GM12864 (cell line): ENCODE measurements around the gene PALM.

Source experiments
- DNase-seq: peaks from one replicate; pipeline ENCODE4 v3.0.0-alpha.2; 2011; ENCODE audit warnings: low read depth
- H3K4me3 ChIP-seq: 2 replicates; pipeline ENCODE4 v1.5.1; 2011; ENCODE audit warnings: mild to moderate bottlenecking, low read depth, low read length, control low read depth
- TF ChIP-seq, protein P1 (sequence below): IDR thresholded peaks from 2 replicates; pipeline ENCODE4 v1.5.1; 2011; ENCODE audit warnings: low read depth, mild to moderate bottlenecking, moderate library complexity, low read length, control low read depth, inconsistent platforms; ENCODE audit errors: missing control alignments

PALM gene

DNA sequence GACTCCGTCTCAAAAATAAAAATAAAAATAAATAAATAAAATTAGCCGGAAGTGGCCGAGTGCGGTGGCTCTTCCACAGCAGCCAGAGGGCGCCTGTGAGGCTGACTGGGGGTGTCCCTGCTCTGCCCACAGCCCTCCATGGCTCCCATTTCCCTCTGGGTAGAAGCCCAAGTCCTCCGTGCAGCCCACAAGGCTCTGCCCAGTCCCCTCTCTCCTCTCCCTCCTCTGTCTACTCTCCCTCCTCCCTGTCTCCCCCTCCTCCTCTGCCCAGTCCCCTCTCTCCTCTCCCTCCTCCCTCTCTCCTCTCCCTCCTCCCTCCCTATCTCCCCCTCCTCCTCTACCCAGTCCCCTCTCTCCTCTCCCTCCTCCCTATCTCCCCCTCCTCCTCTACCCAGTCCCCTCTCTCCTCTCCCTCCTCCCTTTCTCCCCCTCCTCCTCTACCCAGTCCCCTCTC, 62.6 kb downstream of the PALM start:
- DNase-seq: no peak
- TF ChIP-seq, protein P1, sequence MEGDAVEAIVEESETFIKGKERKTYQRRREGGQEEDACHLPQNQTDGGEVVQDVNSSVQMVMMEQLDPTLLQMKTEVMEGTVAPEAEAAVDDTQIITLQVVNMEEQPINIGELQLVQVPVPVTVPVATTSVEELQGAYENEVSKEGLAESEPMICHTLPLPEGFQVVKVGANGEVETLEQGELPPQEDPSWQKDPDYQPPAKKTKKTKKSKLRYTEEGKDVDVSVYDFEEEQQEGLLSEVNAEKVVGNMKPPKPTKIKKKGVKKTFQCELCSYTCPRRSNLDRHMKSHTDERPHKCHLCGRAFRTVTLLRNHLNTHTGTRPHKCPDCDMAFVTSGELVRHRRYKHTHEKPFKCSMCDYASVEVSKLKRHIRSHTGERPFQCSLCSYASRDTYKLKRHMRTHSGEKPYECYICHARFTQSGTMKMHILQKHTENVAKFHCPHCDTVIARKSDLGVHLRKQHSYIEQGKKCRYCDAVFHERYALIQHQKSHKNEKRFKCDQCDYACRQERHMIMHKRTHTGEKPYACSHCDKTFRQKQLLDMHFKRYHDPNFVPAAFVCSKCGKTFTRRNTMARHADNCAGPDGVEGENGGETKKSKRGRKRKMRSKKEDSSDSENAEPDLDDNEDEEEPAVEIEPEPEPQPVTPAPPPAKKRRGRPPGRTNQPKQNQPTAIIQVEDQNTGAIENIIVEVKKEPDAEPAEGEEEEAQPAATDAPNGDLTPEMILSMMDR: peak; percentile 65

DNA sequence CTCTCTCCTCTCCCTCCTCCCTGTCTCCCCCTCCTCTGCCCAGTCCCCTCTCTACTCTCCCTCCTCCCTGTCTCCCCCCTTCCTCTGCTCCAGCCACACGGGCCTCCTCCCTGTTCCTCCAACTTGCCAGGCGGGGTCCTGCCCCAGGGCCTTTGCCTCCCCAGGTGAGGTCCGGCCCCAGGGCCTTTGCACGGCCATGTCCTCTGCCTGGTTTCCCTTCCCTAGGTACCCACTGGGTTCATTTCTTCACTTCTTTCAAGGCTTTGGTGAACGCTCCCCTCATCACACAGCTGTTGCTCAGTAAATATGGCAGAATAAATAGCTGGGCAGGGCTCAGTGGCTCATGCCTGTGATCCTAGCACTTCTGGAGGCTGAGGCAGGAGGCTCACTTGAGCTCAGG, 63.3 kb downstream of the PALM start:
- TF ChIP-seq, protein P1: no peak
- H3K4me3 ChIP-seq: no peak overlapping the region
- no peak for DNase-seq

More for the DNA sequence above, 62.6 kb downstream of the PALM start:
- no peak overlapping the region for H3K4me3 ChIP-seq

DNA sequence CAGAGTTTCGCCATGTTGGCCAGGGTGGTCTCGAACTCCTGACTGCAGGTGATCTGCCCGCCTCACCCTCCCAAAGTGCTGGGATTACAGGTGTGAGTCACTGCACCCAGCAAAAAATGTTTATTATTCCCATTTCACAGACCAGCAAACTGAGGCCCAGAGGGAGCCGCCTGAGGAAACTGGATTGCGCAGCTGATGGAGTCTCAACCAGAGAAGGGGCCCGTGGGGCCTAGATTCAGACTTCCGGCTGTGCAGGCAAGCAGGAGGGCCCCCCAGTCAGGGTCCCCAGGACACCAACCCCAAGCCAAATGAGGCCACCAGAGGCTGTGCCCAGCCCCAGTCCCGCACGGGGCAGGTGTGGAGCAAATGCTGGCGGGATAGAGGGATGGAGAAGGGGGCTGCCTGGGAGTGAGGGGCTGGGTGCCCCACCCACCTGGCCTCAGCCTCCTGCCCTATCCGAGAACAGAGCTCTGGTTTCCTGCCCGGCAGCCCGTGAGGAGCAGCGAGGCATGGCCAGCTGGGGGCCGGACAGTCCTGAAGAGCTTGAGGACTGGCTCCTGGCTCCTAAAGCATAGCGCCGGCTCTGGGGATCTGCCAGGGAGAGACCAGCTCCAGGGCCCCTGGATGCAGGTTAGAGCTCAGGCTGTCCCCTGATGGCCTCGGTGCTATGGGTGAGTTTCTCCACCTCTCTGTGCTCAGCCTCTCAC, 64.1 kb downstream of the PALM start:
- TF ChIP-seq, protein P1: no peak
- DNase-seq: no peak
- H3K4me3 ChIP-seq: no peak overlapping the region

DNA sequence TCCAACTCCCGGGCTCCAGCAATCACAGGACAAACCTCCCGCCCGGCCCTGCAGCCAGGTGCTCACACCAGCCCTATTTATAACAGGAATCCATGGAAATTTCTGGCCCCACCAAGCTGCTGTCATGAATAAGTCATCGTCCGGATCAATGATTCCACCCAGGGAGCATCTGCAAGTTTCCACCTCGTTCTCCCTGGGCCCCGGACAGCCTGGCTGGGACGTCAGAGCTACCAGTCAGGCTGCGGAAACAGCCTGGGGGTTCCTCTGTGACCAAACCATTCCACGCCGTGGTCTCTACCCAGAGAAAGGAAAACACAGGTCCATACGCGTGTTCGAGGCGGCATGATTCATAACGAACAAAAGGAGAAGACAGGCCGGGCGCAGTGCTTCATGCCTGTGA, 67.8 kb downstream of the PALM start:
- TF ChIP-seq, protein P1: no peak
- DNase-seq: no peak
- H3K4me3 ChIP-seq: no peak overlapping the region

DNA sequence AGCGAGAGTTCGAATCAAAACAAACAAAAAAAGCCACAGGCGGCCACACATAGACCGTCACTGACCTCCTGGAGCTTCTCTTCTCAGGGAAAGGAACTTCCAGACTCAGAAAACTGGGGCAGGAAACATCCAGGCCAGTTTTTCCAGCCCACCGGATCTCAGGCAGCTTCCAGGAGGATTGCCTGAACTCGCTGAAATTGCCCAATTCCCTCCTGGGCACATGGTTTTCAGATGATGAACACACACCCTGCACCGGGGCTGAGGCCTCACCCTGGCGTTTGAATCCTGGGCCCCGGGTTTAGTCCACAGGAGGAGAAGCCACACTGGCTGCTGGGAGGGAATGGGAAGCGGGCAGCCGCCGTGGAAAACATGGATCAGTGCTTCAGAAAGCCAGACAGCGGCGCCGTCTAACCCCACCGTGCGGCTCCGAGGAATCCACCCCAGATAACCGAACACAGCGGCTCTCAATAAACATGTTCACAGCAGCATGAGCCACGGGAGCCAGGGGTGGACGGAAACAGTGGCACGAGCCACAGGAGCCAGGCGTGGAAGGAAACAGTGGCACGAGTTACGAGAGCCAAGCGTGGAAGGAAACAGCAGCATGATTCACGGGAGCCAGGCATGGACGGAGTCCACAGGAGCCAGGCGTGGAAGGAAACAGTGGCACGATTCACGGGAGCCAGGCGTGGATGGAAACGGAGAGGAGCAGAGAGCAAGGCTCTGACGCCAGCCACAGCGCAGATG, 70.3 kb downstream of the PALM start:
- no peak for DNase-seq

DNA sequence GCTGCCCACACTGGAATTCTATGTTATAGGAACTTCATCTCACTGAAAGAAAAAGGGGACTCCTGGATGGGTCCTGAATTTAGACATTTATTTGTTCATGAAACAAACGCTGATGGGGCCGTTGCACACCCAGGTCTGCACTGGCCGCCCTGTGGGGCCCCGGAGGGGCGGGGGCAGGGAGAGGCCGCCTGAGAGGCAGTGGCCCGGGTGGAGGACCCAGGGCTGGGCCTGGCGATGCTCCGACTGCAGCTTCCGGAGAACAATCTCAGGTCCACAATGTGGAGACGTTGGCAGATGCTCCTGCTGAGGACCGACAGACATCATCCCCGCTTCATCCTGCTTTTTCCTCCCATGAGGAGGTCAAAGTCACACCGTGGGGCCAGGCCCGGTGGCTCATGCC, 72.2 kb downstream of the PALM start:
- no peak overlapping the region for H3K4me3 ChIP-seq
- DNase-seq: no peak
- TF ChIP-seq, protein P1: no peak

More for the DNA sequence above, 70.3 kb downstream of the PALM start:
- H3K4me3 ChIP-seq: no peak overlapping the region
- TF ChIP-seq, protein P1: no peak
